Measurements from ENCODE around the gene SCOC. TPM values are rescaled to one million over a fixed set of nuclear protein-coding genes. Genes with fewer than 3 reads are reported as not detected.

Gene SCOC
- total and polyA plus RNA-seq, 3 donors from 2014 or later, result 30.5 to 44.5 (median 37.2) TPM

GRCh38 chr4:140363051-140363450, 10.4 kb upstream of the SCOC start:
- Histone ChIP-seq H3K9me3 (no peaks in the 10 kb centered on the region), H3K4me3 (no peak overlapping the region), H3K27me3 (no peaks in the 10 kb centered on the region), H3K4me1 (no peaks in the 10 kb centered on the region), H3K27ac (no peak overlapping the region), H3K36me3 (ENCODE audit: low read depth, missing control alignments) (no peaks in the 10 kb centered on the region)
- TF ChIP-seq POLR2A (IDR thresholded peaks at IDR 0.05) (no peak), CTCF (IDR thresholded peaks at IDR 0.05) (no peak)
- no peak for DNase-seq
- whole genome bisulfite sequencing, 2 donors, result 92 to 99% methylated on average over 3 of the region's 3 CpGs
- intact Hi-C loops (cut with DNase I; ENCODE audit: low total_unique reads), result loop anchor here (10.0 kb wide), 1 partner anchor 492 kb away; no protein-coding TSS in a partner anchor

- H3K36me3 ChIP-seq (ENCODE audit: low read depth, missing control alignments), result no peaks in the 10 kb centered on the region
- H3K4me1 ChIP-seq, result no peaks in the 10 kb centered on the region
- TF ChIP-seq CTCF (IDR thresholded peaks at IDR 0.05), result no peak
- TF ChIP-seq POLR2A (IDR thresholded peaks at IDR 0.05), result no peak
- no peak overlapping the region for H3K27ac ChIP-seq
- DNase-seq, result no peak
- no peaks in the 10 kb centered on the region for H3K27me3 ChIP-seq
- no peaks in the 10 kb centered on the region for H3K9me3 ChIP-seq
- intact Hi-C loops (cut with DNase I; ENCODE audit: low total_unique reads), result loop anchor here (10.0 kb wide), 1 partner anchor 491 kb away; no protein-coding TSS in a partner anchor
- no peak overlapping the region for H3K4me3 ChIP-seq
Measured at GRCh38 chr4:140363558-140363957, 9.9 kb upstream of the SCOC start.

GRCh38 chr4:140367738-140368137, 5.7 kb upstream of the SCOC start:
- Histone ChIP-seq H3K9me3 (no peaks in the 10 kb centered on the region), H3K36me3 (ENCODE audit: low read depth, missing control alignments) (no peaks in the 10 kb centered on the region), H3K4me1 (no peaks in the 10 kb centered on the region), H3K4me3 (no peak overlapping the region), H3K27me3 (no peaks in the 10 kb centered on the region), H3K27ac (no peak overlapping the region)
- intact Hi-C loops (cut with DNase I; ENCODE audit: low total_unique reads), result loop anchor here (10.0 kb wide), 1 partner anchor 487 kb away; no protein-coding TSS in a partner anchor
- WGBS, 2 donors, result 78 to 82% methylated on average over 2 of the region's 2 CpGs
- DNase-seq, result no peak
- no peak for TF ChIP-seq CTCF (IDR thresholded peaks at IDR 0.05)
- TF ChIP-seq POLR2A (IDR thresholded peaks at IDR 0.05), result no peak

GRCh38 chr4:140368686-140369085, 4.8 kb upstream of the SCOC start:
- Histone ChIP-seq H3K36me3 (ENCODE audit: low read depth, missing control alignments) (no peaks in the 10 kb centered on the region), H3K4me3 (no peak overlapping the region), H3K9me3 (no peaks in the 10 kb centered on the region), H3K4me1 (no peaks in the 10 kb centered on the region), H3K27ac (no peak overlapping the region), H3K27me3 (no peaks in the 10 kb centered on the region)
- 72 to 79% methylated on average over 3 of the region's 3 CpGs for WGBS, 2 donors
- DNase-seq, result no peak
- intact Hi-C loops (cut with DNase I; ENCODE audit: low total_unique reads), result loop anchor here (10.0 kb wide), 1 partner anchor 486 kb away; no protein-coding TSS in a partner anchor
- TF ChIP-seq POLR2A (IDR thresholded peaks at IDR 0.05) (no peak), CTCF (IDR thresholded peaks at IDR 0.05) (no peak)

- Histone ChIP-seq H3K4me3 (peak overlapping the region; percentile 68 to 96), H3K27ac (peak overlapping the region; percentile 84 to 93), H3K9me3 (no peaks in the 10 kb centered on the region), H3K4me1 (no peaks in the 10 kb centered on the region), H3K27me3 (no peaks in the 10 kb centered on the region), H3K36me3 (ENCODE audit: low read depth, missing control alignments) (no peaks in the 10 kb centered on the region)
- 0 to 1% methylated on average over 21 of the region's 21 CpGs for WGBS, 2 donors
- TF ChIP-seq POLR2A (IDR thresholded peaks at IDR 0.05), result no peak
- TF ChIP-seq CTCF (IDR thresholded peaks at IDR 0.05), result peak; percentile 13 to 38 (median 37)
- intact Hi-C loops (cut with DNase I; ENCODE audit: low total_unique reads), result no loop called here
- peak; percentile 24 for DNase-seq
Measured at GRCh38 chr4:140372751-140373327, 607 bp upstream of the SCOC start.

Measured in testis (tissue), 3 donors.